AG09309 (cell line): ENCODE data around the gene SLC1A6.
"Not testable (repeated sequence)": the region's sequence is repeated elsewhere in the genome, so short reads cannot be mapped to it uniquely, and the experiment has no call there.

ENCODE experiments used
- DNase-seq: peaks from one replicate; pipeline ENCODE4 v3.0.0-alpha.2; 2010; ENCODE audit warnings: low read depth
- H3K4me3 ChIP-seq: 2 replicates; pipeline ENCODE4 v1.5.1; 2011; ENCODE audit warnings: mild to moderate bottlenecking, low read depth, low read length, moderate library complexity; ENCODE audit not compliant: control insufficient read depth
- TF ChIP-seq, protein P1 (sequence below): IDR thresholded peaks from 2 replicates; pipeline ENCODE4 v1.5.1; 2011; ENCODE audit warnings: mild to moderate bottlenecking, low read depth, low read length, inconsistent platforms; ENCODE audit not compliant: insufficient read depth, control insufficient read depth; ENCODE audit errors: missing control alignments

Gene SLC1A6

DNA sequence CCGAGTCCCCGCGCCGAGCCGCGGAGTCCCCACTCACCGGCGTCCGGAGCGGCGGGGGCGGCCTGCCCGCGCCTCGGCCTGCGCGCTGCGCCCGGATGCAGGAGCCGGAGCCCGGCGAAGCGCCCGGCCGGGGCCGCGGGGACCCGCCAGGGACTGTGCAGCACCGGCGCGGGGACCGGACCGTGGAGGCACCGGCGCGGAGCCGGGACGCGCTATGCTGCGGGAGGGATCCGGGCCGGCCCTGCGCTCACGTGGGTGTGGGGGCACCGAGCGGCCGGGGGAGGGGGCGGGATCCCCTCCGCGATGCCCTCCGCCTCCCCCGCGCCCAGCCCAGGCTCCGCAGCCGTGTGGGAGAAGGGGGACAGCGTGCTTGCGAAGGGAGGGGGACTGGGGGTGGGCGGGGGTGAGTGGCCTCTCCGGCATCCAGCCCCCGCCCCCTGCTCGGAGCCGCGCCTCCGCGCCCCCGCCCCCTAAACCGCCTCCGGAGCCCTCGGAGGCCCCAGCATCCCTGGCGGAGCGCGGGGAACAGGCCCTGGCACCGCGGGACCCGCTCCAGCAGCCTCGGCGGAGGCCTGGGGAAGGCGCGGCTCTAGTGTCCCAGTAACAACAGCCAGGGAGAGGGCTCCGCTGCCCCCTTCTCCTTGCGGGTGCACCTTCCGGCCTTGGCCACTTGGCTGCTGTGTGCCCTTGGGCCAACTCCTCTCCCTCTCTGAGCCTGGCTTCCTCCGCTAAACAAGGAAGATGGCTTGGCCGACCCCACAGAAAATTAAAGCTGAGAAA, at the start of gene SLC1A6:
TSS of gene SLC1A6 (minus strand) at position 389 of the 780 bp plus-strand sequence. CDS start 6,954 bp downstream, outside the sequence.
- no peak within 1 kb of the TSS for H3K4me3 ChIP-seq
- TF ChIP-seq, protein P1, sequence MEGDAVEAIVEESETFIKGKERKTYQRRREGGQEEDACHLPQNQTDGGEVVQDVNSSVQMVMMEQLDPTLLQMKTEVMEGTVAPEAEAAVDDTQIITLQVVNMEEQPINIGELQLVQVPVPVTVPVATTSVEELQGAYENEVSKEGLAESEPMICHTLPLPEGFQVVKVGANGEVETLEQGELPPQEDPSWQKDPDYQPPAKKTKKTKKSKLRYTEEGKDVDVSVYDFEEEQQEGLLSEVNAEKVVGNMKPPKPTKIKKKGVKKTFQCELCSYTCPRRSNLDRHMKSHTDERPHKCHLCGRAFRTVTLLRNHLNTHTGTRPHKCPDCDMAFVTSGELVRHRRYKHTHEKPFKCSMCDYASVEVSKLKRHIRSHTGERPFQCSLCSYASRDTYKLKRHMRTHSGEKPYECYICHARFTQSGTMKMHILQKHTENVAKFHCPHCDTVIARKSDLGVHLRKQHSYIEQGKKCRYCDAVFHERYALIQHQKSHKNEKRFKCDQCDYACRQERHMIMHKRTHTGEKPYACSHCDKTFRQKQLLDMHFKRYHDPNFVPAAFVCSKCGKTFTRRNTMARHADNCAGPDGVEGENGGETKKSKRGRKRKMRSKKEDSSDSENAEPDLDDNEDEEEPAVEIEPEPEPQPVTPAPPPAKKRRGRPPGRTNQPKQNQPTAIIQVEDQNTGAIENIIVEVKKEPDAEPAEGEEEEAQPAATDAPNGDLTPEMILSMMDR = no peak
- DNase-seq = no peak

DNA sequence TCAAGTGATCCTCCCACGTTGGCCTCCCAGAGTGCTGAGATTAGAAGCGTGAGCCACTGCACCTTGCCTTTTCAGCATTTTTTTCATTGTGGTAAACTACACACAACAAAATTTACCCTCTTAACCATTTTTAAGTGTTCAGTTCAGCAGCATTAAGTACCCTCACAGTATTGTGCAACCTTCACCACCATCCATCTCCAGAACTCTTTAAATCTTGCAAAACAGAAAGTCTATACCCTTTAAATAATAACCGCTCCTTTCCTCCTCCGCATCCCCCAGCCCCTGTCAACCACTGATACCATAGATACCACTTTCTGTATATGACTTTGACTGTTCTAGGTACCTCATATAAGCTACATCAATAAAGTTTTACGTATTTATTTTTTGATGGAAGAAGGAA, 48.8 kb upstream of the SLC1A6 start:
- DNase-seq = no peak
- TF ChIP-seq, protein P1 = no peak

DNA sequence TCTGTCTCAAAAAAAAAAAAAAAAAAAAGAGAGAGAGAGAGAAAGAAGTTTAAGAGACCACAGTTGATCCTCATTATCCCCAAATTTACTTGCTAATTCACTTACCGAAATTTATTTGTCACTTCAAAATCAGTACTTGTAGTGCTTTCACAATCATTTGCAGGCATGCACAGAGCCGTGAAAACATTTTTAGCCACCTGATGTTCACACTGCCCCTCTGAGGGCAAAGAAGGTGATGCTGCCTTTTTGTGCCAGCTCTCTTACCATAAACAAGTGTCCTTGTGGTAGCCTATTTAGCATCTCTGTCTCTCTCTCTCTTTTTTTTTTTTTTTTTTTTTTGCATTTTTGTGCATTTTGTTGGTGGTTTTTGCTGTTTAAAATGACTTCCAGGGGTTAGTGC, 45.6 kb upstream of the SLC1A6 start:
- TF ChIP-seq, protein P1 = no peak
- DNase-seq = no peak
- no peak overlapping the region for H3K4me3 ChIP-seq

More for the DNA sequence above, 48.8 kb upstream of the SLC1A6 start:
- no peak overlapping the region for H3K4me3 ChIP-seq

DNA sequence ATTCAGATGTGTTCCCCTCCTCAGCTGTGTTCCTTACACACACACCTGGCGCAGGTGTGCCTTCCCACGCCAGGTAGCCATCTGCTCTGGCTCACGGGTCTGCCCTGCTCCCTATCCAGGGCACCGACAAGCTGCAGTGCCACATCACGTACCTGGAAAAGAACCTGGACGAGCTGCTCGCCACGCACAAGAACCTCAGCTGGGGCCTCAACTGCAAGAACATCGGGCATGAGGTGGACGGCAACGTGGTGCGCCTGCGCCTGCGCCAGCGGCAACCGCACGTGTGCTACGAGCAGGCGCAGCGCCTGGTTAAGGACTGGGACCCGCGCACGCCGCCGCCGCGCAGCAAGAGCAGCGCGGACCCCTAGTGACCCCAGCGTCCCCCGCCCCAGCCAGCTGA, 43.1 kb upstream of the SLC1A6 start:
- TF ChIP-seq, protein P1 = no peak

DNA sequence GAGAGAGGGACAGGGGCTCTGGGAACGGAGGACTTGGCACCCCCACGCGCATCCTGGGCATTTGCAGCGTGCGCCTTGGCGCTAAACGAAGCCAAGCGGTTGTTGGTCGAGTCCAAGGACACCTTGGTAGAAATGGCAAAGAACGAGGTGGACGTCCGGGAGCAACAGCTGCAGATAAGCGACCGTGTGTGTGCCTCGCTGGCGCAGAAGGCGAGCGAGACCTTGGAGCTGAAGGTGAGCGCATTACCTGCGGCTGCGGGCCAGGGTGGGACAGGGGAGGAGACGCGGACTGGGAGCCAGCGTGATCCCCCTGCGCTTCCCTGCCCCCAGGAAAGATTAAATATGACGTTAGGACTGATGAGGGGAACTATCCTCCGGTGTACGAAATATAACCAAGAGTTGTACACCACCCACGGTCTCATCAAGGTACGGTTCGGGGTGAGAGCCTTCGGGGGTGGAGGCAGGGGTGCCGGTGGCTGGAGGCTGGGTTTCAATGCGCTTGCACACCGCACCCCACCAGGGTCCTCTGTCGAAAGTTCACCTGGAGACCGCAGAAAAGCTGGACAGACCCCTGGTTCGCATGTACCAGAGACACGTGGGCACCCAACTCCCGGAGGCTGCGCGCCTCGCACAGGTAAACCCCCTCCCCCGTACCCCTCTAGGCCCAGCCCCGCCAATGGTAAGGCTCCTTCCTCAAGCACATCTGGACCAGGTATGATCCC, 41.8 kb upstream of the SLC1A6 start:
- TF ChIP-seq, protein P1 = no peak
- no peak overlapping the region for H3K4me3 ChIP-seq
- no peak for DNase-seq

More for the DNA sequence above, 43.1 kb upstream of the SLC1A6 start:
- H3K4me3 ChIP-seq = no peak overlapping the region
- no peak for DNase-seq

DNA sequence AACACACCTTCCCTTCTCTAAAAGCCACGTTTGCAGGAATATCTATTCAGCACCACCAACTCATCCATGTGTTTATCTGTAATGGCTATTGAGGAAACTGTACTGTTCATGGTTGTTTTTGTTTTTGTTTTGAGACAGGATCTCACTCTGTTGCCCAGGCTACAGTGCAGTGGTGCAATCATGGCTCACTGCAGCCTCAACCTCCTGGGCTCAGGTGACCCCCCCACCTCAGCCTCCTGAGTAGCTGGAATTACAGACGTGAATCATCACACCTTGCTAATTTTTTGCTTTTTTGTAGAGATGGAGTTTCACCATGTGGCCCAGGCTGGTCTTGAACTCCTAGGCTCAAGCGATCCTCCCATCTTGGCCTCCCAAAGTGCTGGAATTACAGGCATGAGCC, 39.2 kb upstream of the SLC1A6 start:
- H3K4me3 ChIP-seq, DNase-seq: not testable (repeated sequence)

DNA sequence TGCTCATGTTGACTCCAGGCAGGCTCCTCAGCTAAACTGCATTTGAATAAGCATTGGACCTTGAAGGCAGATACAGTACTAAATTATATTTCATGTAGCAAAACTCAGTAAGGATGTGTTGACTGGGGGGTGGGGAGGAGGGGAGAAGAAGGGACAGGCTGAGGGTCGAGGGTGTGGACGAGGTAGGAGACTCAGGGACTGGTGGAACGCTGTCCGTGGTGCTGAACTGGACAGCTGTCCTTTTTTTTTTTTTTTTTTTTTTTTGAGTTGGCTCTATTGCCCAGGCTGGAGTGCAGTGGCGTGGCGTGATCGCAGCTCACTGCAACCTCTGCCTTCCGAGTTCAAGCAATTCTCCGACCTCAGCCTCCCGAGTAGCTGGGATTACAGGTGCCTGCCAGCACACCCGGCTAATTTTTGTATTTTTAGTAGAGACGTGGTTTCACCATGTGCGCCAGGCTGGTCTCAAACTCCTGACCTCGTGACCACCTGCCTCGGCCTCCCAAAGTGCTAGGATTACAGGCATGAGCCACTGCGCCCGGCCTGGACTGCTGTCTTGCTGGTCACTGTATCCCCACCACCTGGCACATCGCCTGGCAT, 36.4 kb upstream of the SLC1A6 start:
- no peak for DNase-seq
- TF ChIP-seq, protein P1 = no peak
- no peak overlapping the region for H3K4me3 ChIP-seq
